B cell (primary cell): ENCODE measurements around the gene ATP8B3. TPM values are rescaled to one million over a fixed set of nuclear protein-coding genes. Genes with fewer than 3 reads are reported as not detected.

Experiments used
- ATAC-seq: fragments of 200-7000 bp; cut with Tn5 transposase; one replicate; pipeline ENCODE4 v1.10.0; 2021; ENCODE audit warnings: low read depth, mild to moderate bottlenecking, moderate number of reproducible peaks, moderate library complexity
- CTCF ChIA-PET: fragments of 350-600 bp; sonication (Branson Sonifier 250); formaldehyde crosslinking; loops from one replicate; lab custom pipeline; 2021; ENCODE audit warnings: antibody characterized with exemption, inconsistent platforms; lab: Charles Lee
- POLR2A ChIA-PET: fragments of 350-600 bp; sonication (Branson Sonifier 250); formaldehyde crosslinking; loops from one replicate; lab custom pipeline; 2021; ENCODE audit warnings: antibody characterized with exemption; lab: Charles Lee
- DNase-seq: peaks from one replicate; pipeline ENCODE4 v3.0.0; 2013
- H2AFZ ChIP-seq: 2 replicates; pipeline ENCODE4 v1.6.1; 2012; ENCODE audit warnings: mild to moderate bottlenecking, low read depth, low read length; ENCODE audit not compliant: insufficient read depth, poor library complexity, severe bottlenecking
- H3K27ac ChIP-seq, 2 donors: 1 replicate in 1 of 2; 2 replicates in 1 of 2; pipeline ENCODE4 v1.5.1; 2012 to 2013; ENCODE audit warnings: low read length in 2 of 2, mild to moderate bottlenecking in 2 of 2, moderate library complexity in 1 of 2
- H3K27me3 ChIP-seq, 4 experiments: fragments of 200-600 bp in 1 of 4; sonication (generic) in 1 of 4; replicated peaks in 1 of 4; 1 replicate in 2 of 4; 2 replicates in 2 of 4; pipeline versions ENCODE4 v1.6.1 to v1.7.0; 2013 to 2016; ENCODE audit warnings: low read length in 3 of 4, mild to moderate bottlenecking in 2 of 4, mixed read lengths in 1 of 4, moderate library complexity in 1 of 4; ENCODE audit not compliant: insufficient read depth in 4 of 4, control insufficient read depth in 3 of 4; ENCODE audit errors: control extremely low read depth in 1 of 4
- H3K36me3 ChIP-seq, 2 experiments: replicated peaks in 1 of 2; 1 replicate in 1 of 2; 2 replicates in 1 of 2; pipeline versions ENCODE4 v1.6.1 to v1.7.1; 2013; ENCODE audit warnings: low read length in 1 of 2; ENCODE audit not compliant: insufficient read depth in 2 of 2, control insufficient read depth in 1 of 2; ENCODE audit errors: control extremely low read depth in 1 of 2, extremely low read depth in 1 of 2
- H3K4me1 ChIP-seq, 2 donors: fragments of 200-600 bp in 1 of 2; sonication (generic) in 1 of 2; 1 replicate in 1 of 2; 2 replicates in 1 of 2; pipeline versions ENCODE4 v1.5.1 to v1.6.1; 2013 to 2017; ENCODE audit warnings: low read length in 2 of 2; ENCODE audit not compliant: control insufficient read depth in 2 of 2, insufficient read depth in 2 of 2
- H3K4me2 ChIP-seq: replicated peaks from 2 replicates; pipeline ENCODE3; 2012; ENCODE audit warnings: mild to moderate bottlenecking, low read depth, low read length; ENCODE audit not compliant: poor library complexity, severe bottlenecking
- H3K4me3 ChIP-seq, 5 experiments: fragments of 200-600 bp in 1 of 5; sonication (generic) in 1 of 5; 1 replicate in 3 of 5; 2 replicates in 2 of 5; pipeline versions ENCODE4 v1.5.1 to v1.7.0; 2011 to 2016; ENCODE audit warnings: low read length in 4 of 5, mild to moderate bottlenecking in 4 of 5, low read depth in 2 of 5, control low read depth in 1 of 5, moderate library complexity in 1 of 5; ENCODE audit not compliant: insufficient read depth in 1 of 5; ENCODE audit errors: control extremely low read depth in 1 of 5, extremely low read depth in 1 of 5
- H3K79me2 ChIP-seq: fragments of 200-600 bp; sonication (generic); one replicate; pipeline ENCODE4 v1.6.0; 2016; ENCODE audit warnings: low read length; ENCODE audit not compliant: control insufficient read depth, insufficient read depth
- H3K9ac ChIP-seq: fragments of 200-600 bp; sonication (generic); 2 replicates; pipeline ENCODE4 v1.6.1; 2017; ENCODE audit warnings: mild to moderate bottlenecking, low read length, moderate library complexity
- H3K9me3 ChIP-seq, 3 donors: one replicate each; pipeline versions ENCODE4 v1.6.1 to v1.7.1; 2013; ENCODE audit warnings: low read length in 2 of 3; ENCODE audit not compliant: control insufficient read depth in 2 of 3, insufficient read depth in 1 of 3; ENCODE audit errors: control extremely low read depth in 1 of 3
- H4K20me1 ChIP-seq: 2 replicates; pipeline ENCODE4 v1.6.0; 2012; ENCODE audit warnings: mild to moderate bottlenecking, low read length; ENCODE audit not compliant: insufficient read depth, control insufficient read depth, poor library complexity, severe bottlenecking
- H3K27ac Mint-ChIP-seq: one replicate; pipeline ENCODE4 v1.8.0; 2021; ENCODE audit warnings: mixed read lengths
- H3K27me3 Mint-ChIP-seq: one replicate; pipeline ENCODE4 v1.8.0; 2021; ENCODE audit warnings: mixed read lengths
- H3K4me1 Mint-ChIP-seq: one replicate; pipeline ENCODE4 v1.8.0; 2021; ENCODE audit warnings: mixed read lengths
- H3K4me3 Mint-ChIP-seq: one replicate; pipeline ENCODE4 v1.8.0; 2021; ENCODE audit warnings: mixed read lengths
- H3K9me3 Mint-ChIP-seq: one replicate; pipeline ENCODE4 v1.8.0; 2022; ENCODE audit warnings: mixed read lengths; ENCODE audit not compliant: insufficient read depth
- EZH2 ChIP-seq: IDR thresholded peaks from 2 replicates; pipeline ENCODE4 v1.6.1; 2012; ENCODE audit warnings: borderline replicate concordance, low read depth, mild to moderate bottlenecking, moderate library complexity, low read length; ENCODE audit not compliant: insufficient read depth, poor library complexity, severe bottlenecking
- WGBS: methylation state at CpG from one replicate; pipeline ENCODE4 v1.1.5; 2013; ENCODE audit warnings: missing lambda C conversion rate; ENCODE audit not compliant: insufficient coverage; 5-methylcytosine and 5-hydroxymethylcytosine counted together
- intact Hi-C: fragments of 100-400 bp; cut with micrococcal nuclease; formaldehyde crosslinking; loops from one replicate; pipeline ENCODE4 v1.10.0; 2022
- polyA plus RNA-seq: library from polyadenylated mRNA; depleted of rRNA; stranded (reverse); fragments of >200 nt; gene quantifications from 2 replicates; pipeline ENCODE4 v1.2.3, GENCODE V29; 2012
- total RNA-seq, 2 donors: library from RNA; stranded (reverse); fragments of 120-200 nt in 1 of 2; gene quantifications; 1 replicate in 1 of 2; 2 replicates in 1 of 2; pipeline versions ENCODE4 v1.2.3 to v1.2.4, GENCODE V29; 2013 to 2022
- TF ChIP-seq, protein P1 (sequence below): fragments of 200-600 bp; IDR thresholded peaks from one replicate; pipeline ENCODE4 v1.8.0; 2022; ENCODE audit warnings: antibody characterized with exemption, mild to moderate bottlenecking

Gene ATP8B3
- total and polyA plus RNA-seq, 2 donors (not counting 1 experiment from before 2014, with no cell fraction given), result 0.89 to 5.1 TPM

- Histone ChIP-seq H3K4me3 (peak overlapping the region in 3 of 5 experiments; percentile 74 to 93 (median 80)), H4K20me1 (peaks cover 62% of the 10 kb centered on the region)
- peaks cover 52% of the 10 kb centered on the region for H3K4me1 Mint-ChIP-seq
Observed at GRCh38 chr19:1860821-1861598, 48.9 kb upstream of the ATP8B3 start.

More at GRCh38 chr19:1860821-1861598, 48.9 kb upstream of the ATP8B3 start:
- peak overlapping the region; percentile 90 for H3K4me3 Mint-ChIP-seq
- no peak for DNase-seq
- no peak for ATAC-seq
- peak overlapping the region; percentile 94 for H3K27ac Mint-ChIP-seq
- peak overlapping the region in 1 of 2 donors; percentile 64 for H3K27ac ChIP-seq
- TF ChIP-seq EZH2, result no peak
- TF ChIP-seq, protein P1, sequence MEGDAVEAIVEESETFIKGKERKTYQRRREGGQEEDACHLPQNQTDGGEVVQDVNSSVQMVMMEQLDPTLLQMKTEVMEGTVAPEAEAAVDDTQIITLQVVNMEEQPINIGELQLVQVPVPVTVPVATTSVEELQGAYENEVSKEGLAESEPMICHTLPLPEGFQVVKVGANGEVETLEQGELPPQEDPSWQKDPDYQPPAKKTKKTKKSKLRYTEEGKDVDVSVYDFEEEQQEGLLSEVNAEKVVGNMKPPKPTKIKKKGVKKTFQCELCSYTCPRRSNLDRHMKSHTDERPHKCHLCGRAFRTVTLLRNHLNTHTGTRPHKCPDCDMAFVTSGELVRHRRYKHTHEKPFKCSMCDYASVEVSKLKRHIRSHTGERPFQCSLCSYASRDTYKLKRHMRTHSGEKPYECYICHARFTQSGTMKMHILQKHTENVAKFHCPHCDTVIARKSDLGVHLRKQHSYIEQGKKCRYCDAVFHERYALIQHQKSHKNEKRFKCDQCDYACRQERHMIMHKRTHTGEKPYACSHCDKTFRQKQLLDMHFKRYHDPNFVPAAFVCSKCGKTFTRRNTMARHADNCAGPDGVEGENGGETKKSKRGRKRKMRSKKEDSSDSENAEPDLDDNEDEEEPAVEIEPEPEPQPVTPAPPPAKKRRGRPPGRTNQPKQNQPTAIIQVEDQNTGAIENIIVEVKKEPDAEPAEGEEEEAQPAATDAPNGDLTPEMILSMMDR, result no peak
- peak overlapping the region; percentile 98 for H3K4me2 ChIP-seq
- H3K9me3 ChIP-seq, result no peaks in the 10 kb centered on the region
- H3K9ac ChIP-seq, result no peak overlapping the region
- intact Hi-C loops, result loop anchor here (5.0 kb wide), 2 partner anchors 306 to 406 kb away; no protein-coding TSS in a partner anchor
- H3K4me1 ChIP-seq, result peaks cover 43 to 66% of the 10 kb centered on the region in 2 donors
- ChIA-PET POLR2A (interaction anchor here (0.6 to 0.7 kb wide), 2 partner anchors 192 to 224 kb away, joined by 3 to 6 read pairs; no protein-coding TSS in a partner anchor), CTCF (interaction anchor here (1.2 kb wide), 1 partner anchor 11 kb away, joined by 4 read pairs; no protein-coding TSS in a partner anchor)
- H2AFZ ChIP-seq, result no peak overlapping the region
- no peaks in the 10 kb centered on the region for H3K9me3 Mint-ChIP-seq
- no peaks in the 10 kb centered on the region for H3K36me3 ChIP-seq
- no peaks in the 10 kb centered on the region for H3K27me3 Mint-ChIP-seq
- peaks cover 58% of the 10 kb centered on the region for H3K79me2 ChIP-seq
- H3K27me3 ChIP-seq, result no peaks in the 10 kb centered on the region
- WGBS, result 68% methylated on average over 20 of the region's 28 CpGs
